ENCODE results near the gene NUMA1. TPM values are rescaled to one million over a fixed set of nuclear protein-coding genes. Genes with fewer than 3 reads are reported as not detected.

The NUMA1 gene
- total RNA-seq, 1 donor from 2014 or later, result 130 TPM

- H3K36me3 Mint-ChIP-seq, result peaks cover 3% of the 10 kb centered on the region
- Histone ChIP-seq H3K36me3 (no peaks in the 10 kb centered on the region), H3K27me3 (no peaks in the 10 kb centered on the region), H4K20me1 (ENCODE audit: low read depth) (no peaks in the 10 kb centered on the region), H3K27ac (no peak overlapping the region), H3K4me3 (no peak overlapping the region), H3F3A (ENCODE audit: low read depth) (peaks cover 13% of the 10 kb centered on the region), H3K4me2 (no peak overlapping the region), H3K9me3 (ENCODE audit: low read depth) (no peaks in the 10 kb centered on the region), H3K9ac (no peak overlapping the region), H2AFZ (replicated peaks) (no peak overlapping the region), H3K79me2 (ENCODE audit: low read depth) (no peaks in the 10 kb centered on the region), H3K4me1 (peaks cover 2% of the 10 kb centered on the region)
- peaks cover 5% of the 10 kb centered on the region for H3K4me1 Mint-ChIP-seq
- DNase-seq (ENCODE audit: low spot score), result peak; percentile 88
- H3K27me3 Mint-ChIP-seq (ENCODE audit: insufficient read depth, low read depth), result peaks cover 5% of the 10 kb centered on the region
- H3K27ac Mint-ChIP-seq, result peak overlapping the region; percentile 57
- TF ChIP-seq EZH2phosphoT487 (IDR thresholded peaks at IDR 0.05) (no peak), EZH2 (IDR thresholded peaks at IDR 0.05) (no peak)
- TF ChIP-seq, protein P1, sequence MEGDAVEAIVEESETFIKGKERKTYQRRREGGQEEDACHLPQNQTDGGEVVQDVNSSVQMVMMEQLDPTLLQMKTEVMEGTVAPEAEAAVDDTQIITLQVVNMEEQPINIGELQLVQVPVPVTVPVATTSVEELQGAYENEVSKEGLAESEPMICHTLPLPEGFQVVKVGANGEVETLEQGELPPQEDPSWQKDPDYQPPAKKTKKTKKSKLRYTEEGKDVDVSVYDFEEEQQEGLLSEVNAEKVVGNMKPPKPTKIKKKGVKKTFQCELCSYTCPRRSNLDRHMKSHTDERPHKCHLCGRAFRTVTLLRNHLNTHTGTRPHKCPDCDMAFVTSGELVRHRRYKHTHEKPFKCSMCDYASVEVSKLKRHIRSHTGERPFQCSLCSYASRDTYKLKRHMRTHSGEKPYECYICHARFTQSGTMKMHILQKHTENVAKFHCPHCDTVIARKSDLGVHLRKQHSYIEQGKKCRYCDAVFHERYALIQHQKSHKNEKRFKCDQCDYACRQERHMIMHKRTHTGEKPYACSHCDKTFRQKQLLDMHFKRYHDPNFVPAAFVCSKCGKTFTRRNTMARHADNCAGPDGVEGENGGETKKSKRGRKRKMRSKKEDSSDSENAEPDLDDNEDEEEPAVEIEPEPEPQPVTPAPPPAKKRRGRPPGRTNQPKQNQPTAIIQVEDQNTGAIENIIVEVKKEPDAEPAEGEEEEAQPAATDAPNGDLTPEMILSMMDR (IDR thresholded peaks at IDR 0.05), result peak; percentile 89
- H3K4me3 Mint-ChIP-seq, result no peak overlapping the region
- no peaks in the 10 kb centered on the region for H3K9me3 Mint-ChIP-seq
These were observed 10.9 kb upstream of the NUMA1 start for GRCh38 chr11:72091292-72091691.

GRCh38 chr11:72088076-72088808 is 7.9 kb upstream of the NUMA1 start:
- TF ChIP-seq, protein P1 (IDR thresholded peaks at IDR 0.05), result no peak
- TF ChIP-seq EZH2 (IDR thresholded peaks at IDR 0.05), result no peak
- TF ChIP-seq EZH2phosphoT487 (IDR thresholded peaks at IDR 0.05), result no peak
- H3K27ac Mint-ChIP-seq, result no peak overlapping the region
- H3K27me3 Mint-ChIP-seq (ENCODE audit: insufficient read depth, low read depth), result peaks cover 5% of the 10 kb centered on the region
- Histone ChIP-seq H3K36me3 (no peaks in the 10 kb centered on the region), H2AFZ (replicated peaks) (no peak overlapping the region), H3K9me3 (ENCODE audit: low read depth) (no peaks in the 10 kb centered on the region), H3K79me2 (ENCODE audit: low read depth) (no peaks in the 10 kb centered on the region), H3K4me2 (no peak overlapping the region), H3K27ac (no peak overlapping the region), H3K4me3 (no peak overlapping the region), H3K9ac (no peak overlapping the region), H3K27me3 (no peaks in the 10 kb centered on the region), H3K4me1 (peaks cover 9% of the 10 kb centered on the region), H3F3A (ENCODE audit: low read depth) (peaks cover 24% of the 10 kb centered on the region), H4K20me1 (ENCODE audit: low read depth) (no peaks in the 10 kb centered on the region)
- peaks cover 10% of the 10 kb centered on the region for H3K4me1 Mint-ChIP-seq
- no peak overlapping the region for H3K4me3 Mint-ChIP-seq
- no peaks in the 10 kb centered on the region for H3K36me3 Mint-ChIP-seq
- no peaks in the 10 kb centered on the region for H3K9me3 Mint-ChIP-seq
- DNase-seq (ENCODE audit: low spot score), result no peak

DNA sequence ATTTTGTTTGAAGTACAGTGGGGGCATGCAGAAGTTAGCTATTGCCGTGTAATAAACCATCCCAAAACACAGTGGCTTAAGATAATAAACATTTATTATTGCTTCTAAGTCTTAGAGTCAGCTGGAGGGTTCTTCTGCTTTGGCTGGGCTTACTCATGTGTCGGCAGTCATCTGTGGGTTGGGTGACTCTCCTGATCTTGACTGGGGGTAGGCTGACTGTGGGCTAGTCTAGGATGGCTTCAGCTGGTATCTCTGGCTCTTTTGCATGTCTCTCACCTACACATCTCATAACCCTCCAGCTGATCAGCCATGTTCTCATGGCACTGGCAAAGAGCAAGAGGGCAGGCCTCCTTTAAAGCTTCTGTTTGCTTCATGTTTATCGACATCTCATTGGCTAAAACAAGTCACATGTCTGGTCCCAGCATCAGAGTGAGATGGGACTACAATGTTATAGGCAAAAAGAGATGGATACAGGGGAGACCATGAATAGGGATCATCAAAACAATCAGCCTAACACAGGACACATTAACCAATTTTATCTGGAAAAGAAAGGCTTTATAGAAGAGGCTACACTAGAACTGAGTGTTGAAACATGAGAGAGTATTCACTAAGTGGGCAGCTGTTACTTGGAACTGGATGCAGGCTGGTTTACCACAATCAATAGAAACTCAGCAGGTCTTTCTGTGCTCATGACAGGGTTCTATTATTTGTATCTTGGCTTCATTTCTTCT is 5.4 kb upstream of the NUMA1 start:
- TF ChIP-seq, protein P1 (IDR thresholded peaks at IDR 0.05), result no peak
- TF ChIP-seq EZH2phosphoT487 (IDR thresholded peaks at IDR 0.05) (no peak), EZH2 (IDR thresholded peaks at IDR 0.05) (no peak)
- Mint-ChIP-seq H3K36me3 (no peaks in the 10 kb centered on the region), H3K27me3 (ENCODE audit: insufficient read depth, low read depth) (no peaks in the 10 kb centered on the region), H3K4me1 (peaks cover 19% of the 10 kb centered on the region), H3K27ac (peak overlapping the region; percentile 50), H3K9me3 (no peaks in the 10 kb centered on the region), H3K4me3 (no peak overlapping the region)
- no peak overlapping the region for H2AFZ ChIP-seq (replicated peaks)
- peaks cover 9% of the 10 kb centered on the region for H3K4me1 ChIP-seq
- H3F3A ChIP-seq (ENCODE audit: low read depth), result peaks cover 31% of the 10 kb centered on the region
- no peak overlapping the region for H3K4me3 ChIP-seq
- peak overlapping the region; percentile 20 for H3K4me2 ChIP-seq
- peak overlapping the region; percentile 60 for H3K27ac ChIP-seq
- no peaks in the 10 kb centered on the region for H3K36me3 ChIP-seq
- no peak overlapping the region for H3K9ac ChIP-seq
- H3K79me2 ChIP-seq (ENCODE audit: low read depth), result no peaks in the 10 kb centered on the region
- no peaks in the 10 kb centered on the region for H3K9me3 ChIP-seq (ENCODE audit: low read depth)
- H4K20me1 ChIP-seq (ENCODE audit: low read depth), result no peaks in the 10 kb centered on the region
- no peak for DNase-seq (ENCODE audit: low spot score)
- no peaks in the 10 kb centered on the region for H3K27me3 ChIP-seq

Measured in neural progenitor cell (in vitro differentiated cells).